ENCODE data around the gene LCE1E.

DNA sequence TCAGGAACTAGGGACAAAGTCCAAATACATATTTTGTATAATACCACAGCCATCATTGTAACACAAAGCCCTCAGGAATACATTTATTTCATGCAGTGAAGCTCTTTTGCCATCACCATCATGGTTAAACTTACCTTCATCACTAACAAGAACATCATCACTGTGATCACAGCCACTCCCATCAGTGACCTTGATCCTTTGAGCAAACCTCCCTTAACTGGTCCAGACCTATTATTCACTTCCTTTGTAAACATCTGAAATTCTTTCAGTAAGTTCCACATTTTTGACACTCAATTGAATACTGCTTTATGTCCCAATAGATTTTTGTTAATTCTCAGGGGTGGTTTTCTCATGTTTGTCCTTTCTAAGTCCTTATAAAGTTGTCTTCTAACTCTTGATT is 44.4 kb upstream of the LCE1E start:
- TF ChIP-seq, protein P1, sequence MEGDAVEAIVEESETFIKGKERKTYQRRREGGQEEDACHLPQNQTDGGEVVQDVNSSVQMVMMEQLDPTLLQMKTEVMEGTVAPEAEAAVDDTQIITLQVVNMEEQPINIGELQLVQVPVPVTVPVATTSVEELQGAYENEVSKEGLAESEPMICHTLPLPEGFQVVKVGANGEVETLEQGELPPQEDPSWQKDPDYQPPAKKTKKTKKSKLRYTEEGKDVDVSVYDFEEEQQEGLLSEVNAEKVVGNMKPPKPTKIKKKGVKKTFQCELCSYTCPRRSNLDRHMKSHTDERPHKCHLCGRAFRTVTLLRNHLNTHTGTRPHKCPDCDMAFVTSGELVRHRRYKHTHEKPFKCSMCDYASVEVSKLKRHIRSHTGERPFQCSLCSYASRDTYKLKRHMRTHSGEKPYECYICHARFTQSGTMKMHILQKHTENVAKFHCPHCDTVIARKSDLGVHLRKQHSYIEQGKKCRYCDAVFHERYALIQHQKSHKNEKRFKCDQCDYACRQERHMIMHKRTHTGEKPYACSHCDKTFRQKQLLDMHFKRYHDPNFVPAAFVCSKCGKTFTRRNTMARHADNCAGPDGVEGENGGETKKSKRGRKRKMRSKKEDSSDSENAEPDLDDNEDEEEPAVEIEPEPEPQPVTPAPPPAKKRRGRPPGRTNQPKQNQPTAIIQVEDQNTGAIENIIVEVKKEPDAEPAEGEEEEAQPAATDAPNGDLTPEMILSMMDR (IDR thresholded peaks at IDR 0.05): no peak
- no peak for TF ChIP-seq POLR2A (IDR thresholded peaks at IDR 0.05)
